ENCODE measurements around the gene RLF.

RLF gene

GRCh38 chr1:40272653-40273213, 111.5 kb downstream of the RLF start:
- no peak for DNase-seq (ENCODE audit: low read depth in 3 of 3)

- DNase-seq (ENCODE audit: low read depth in 3 of 3): no peak
Measured at GRCh38 chr1:40273547-40274166, 112.5 kb downstream of the RLF start.

- no peak for DNase-seq (ENCODE audit: low read depth in 3 of 3)
Measured at GRCh38 chr1:40274331-40274730, 113.1 kb downstream of the RLF start.

GRCh38 chr1:40276122-40276521, 114.9 kb downstream of the RLF start:
- DNase-seq (ENCODE audit: low read depth in 3 of 3): no peak

GRCh38 chr1:40281853-40282252, 120.7 kb downstream of the RLF start:
- no peak for DNase-seq (ENCODE audit: low read depth in 3 of 3)

All from stimulated activated CD4-positive, alpha-beta T cell treated with anti-CD3 and anti-CD28 coated beads, TNF-alpha, amount 100 ng/mL, for 4 hours (primary cell).